KMS-11 (cell line): ENCODE measurements around the gene PPCDC.

ENCODE experiments used
- H2AFZ ChIP-seq: fragments of 200-600 bp; sonication (generic); 2 replicates; pipeline ENCODE4 v1.6.1; 2016; ENCODE audit warnings: antibody characterized with exemption, mixed run types, low read depth
- H3K27ac ChIP-seq: fragments of 200-600 bp; sonication (generic); 2 replicates; pipeline ENCODE4 v1.6.1; 2016; ENCODE audit warnings: mild to moderate bottlenecking, mixed run types
- H3K27me3 ChIP-seq: fragments of 200-600 bp; sonication (generic); 2 replicates; pipeline ENCODE4 v1.6.1; 2017; ENCODE audit warnings: mild to moderate bottlenecking, low read depth, mixed run types, moderate library complexity; ENCODE audit not compliant: insufficient read depth
- H3K36me3 ChIP-seq: fragments of 200-600 bp; sonication (generic); 2 replicates; pipeline ENCODE4 v1.6.1; 2017; ENCODE audit warnings: mild to moderate bottlenecking, mixed run types; ENCODE audit not compliant: insufficient read depth
- H3K4me1 ChIP-seq: fragments of 200-600 bp; sonication (generic); 2 replicates; pipeline ENCODE4 v1.6.1; 2016; ENCODE audit warnings: mild to moderate bottlenecking, low read depth, mixed run types; ENCODE audit not compliant: poor library complexity, severe bottlenecking
- H3K4me2 ChIP-seq: fragments of 200-600 bp; sonication (generic); 2 replicates; pipeline ENCODE4 v1.7.0; 2016; ENCODE audit warnings: mild to moderate bottlenecking, mixed run types
- H3K4me3 ChIP-seq: fragments of 200-600 bp; sonication (generic); IDR thresholded peaks from 2 replicates; pipeline ENCODE4 v1.6.1; 2017; ENCODE audit warnings: low read depth, low read length, mixed read lengths; ENCODE audit not compliant: insufficient read depth
- H3K79me2 ChIP-seq: fragments of 200-600 bp; sonication (generic); 2 replicates; pipeline ENCODE4 v1.6.1; 2016; ENCODE audit warnings: low read depth, mixed run types; ENCODE audit not compliant: insufficient read depth
- H3K9ac ChIP-seq: fragments of 200-600 bp; sonication (generic); 2 replicates; pipeline ENCODE4 v1.6.1; 2016; ENCODE audit warnings: mild to moderate bottlenecking, mixed run types
- H4K20me1 ChIP-seq: fragments of 200-600 bp; sonication (generic); 2 replicates; pipeline ENCODE4 v1.6.1; 2016; ENCODE audit warnings: mild to moderate bottlenecking, mixed run types; ENCODE audit not compliant: insufficient read depth
- TF ChIP-seq, protein P1 (sequence below): fragments of 200-600 bp; sonication (generic); conservative IDR thresholded peaks from 2 replicates; pipeline ENCODE4 v1.6.1; 2017; ENCODE audit warnings: low read depth, mild to moderate bottlenecking, antibody characterized with exemption, low read length, moderate library complexity, mixed read lengths

PPCDC gene

GRCh38 chr15:75095594-75095993 is 72.2 kb downstream of the PPCDC start:
- Histone ChIP-seq H3K4me2 (peak overlapping the region; percentile 36), H3K36me3 (no peaks in the 10 kb centered on the region)

DNA sequence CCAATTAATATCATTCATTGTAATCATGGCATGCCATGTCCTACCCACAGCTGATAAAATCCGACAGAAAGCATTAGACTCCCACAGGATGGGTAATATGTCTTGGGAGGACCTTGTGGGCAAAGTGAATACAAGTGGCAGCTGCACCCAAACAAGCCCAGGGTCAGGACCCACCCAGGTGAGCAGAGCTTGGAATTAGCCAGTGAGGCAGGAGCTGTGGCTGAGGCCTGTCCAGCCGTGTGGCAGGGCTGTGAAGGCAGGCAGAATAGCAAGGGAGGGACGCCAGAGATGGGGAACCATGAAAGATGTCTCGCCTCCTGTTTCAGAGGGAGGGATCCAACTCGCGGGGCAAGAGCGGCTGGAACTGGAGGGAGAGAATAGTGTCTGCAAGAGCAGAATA is 74.5 kb downstream of the PPCDC start:
- Histone ChIP-seq H3K79me2 (no peaks in the 10 kb centered on the region), H2AFZ (no peak overlapping the region), H4K20me1 (no peaks in the 10 kb centered on the region), H3K27ac (no peak overlapping the region), H3K36me3 (no peaks in the 10 kb centered on the region), H3K27me3 (no peaks in the 10 kb centered on the region), H3K4me1 (peaks cover 22% of the 10 kb centered on the region), H3K9ac (no peak overlapping the region), H3K4me2 (no peak overlapping the region), H3K4me3 (no peak overlapping the region)
- TF ChIP-seq, protein P1, sequence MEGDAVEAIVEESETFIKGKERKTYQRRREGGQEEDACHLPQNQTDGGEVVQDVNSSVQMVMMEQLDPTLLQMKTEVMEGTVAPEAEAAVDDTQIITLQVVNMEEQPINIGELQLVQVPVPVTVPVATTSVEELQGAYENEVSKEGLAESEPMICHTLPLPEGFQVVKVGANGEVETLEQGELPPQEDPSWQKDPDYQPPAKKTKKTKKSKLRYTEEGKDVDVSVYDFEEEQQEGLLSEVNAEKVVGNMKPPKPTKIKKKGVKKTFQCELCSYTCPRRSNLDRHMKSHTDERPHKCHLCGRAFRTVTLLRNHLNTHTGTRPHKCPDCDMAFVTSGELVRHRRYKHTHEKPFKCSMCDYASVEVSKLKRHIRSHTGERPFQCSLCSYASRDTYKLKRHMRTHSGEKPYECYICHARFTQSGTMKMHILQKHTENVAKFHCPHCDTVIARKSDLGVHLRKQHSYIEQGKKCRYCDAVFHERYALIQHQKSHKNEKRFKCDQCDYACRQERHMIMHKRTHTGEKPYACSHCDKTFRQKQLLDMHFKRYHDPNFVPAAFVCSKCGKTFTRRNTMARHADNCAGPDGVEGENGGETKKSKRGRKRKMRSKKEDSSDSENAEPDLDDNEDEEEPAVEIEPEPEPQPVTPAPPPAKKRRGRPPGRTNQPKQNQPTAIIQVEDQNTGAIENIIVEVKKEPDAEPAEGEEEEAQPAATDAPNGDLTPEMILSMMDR: no peak

More at GRCh38 chr15:75095594-75095993, 72.2 kb downstream of the PPCDC start:
- H3K79me2 ChIP-seq: no peaks in the 10 kb centered on the region
- no peak overlapping the region for H2AFZ ChIP-seq
- H3K4me3 ChIP-seq: no peak overlapping the region
- no peak overlapping the region; the same call in 1 of the 2 replicates for H3K27ac ChIP-seq
- no peak overlapping the region for H3K9ac ChIP-seq
- H3K4me1 ChIP-seq: peaks cover 23% of the 10 kb centered on the region
- H4K20me1 ChIP-seq: no peaks in the 10 kb centered on the region
- H3K27me3 ChIP-seq: no peaks in the 10 kb centered on the region
- TF ChIP-seq, protein P1: no peak

DNA sequence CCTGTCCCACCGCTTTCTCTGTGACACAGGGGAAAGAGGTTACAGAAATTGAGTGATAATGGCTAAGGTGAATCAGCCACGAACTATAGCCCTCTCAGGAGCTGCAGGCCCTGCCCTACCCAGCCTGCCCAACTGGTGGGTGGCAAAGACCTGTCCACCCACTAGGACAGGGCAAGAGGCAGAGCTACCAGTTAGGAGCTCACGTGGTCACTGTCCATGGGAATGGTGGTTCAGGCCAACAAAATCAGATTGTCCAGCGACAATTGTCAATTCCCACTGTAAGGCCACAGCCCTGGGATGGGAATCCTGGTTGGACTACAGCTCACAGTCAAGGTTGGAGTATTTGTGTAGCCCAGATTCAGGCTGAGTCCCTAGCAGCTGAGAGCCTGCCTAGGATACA is 75.0 kb downstream of the PPCDC start:
- Histone ChIP-seq H3K79me2 (no peaks in the 10 kb centered on the region), H3K27ac (no peak overlapping the region), H3K27me3 (no peaks in the 10 kb centered on the region), H4K20me1 (no peaks in the 10 kb centered on the region), H3K36me3 (no peaks in the 10 kb centered on the region), H2AFZ (no peak overlapping the region), H3K9ac (no peak overlapping the region), H3K4me3 (no peak overlapping the region), H3K4me1 (peaks cover 25% of the 10 kb centered on the region), H3K4me2 (no peak overlapping the region)
- TF ChIP-seq, protein P1: no peak
